GM18861 (cell line): ENCODE results near the gene LARP6.
"Not testable (repeated sequence)": the region's sequence is repeated elsewhere in the genome, so short reads cannot be mapped to it uniquely, and the experiment has no call there.

Source experiments
- ATAC-seq: cut with Tn5 transposase; IDR thresholded peaks from one replicate; pipeline ENCODE4 v1.9.1; 2021; ENCODE audit not compliant: unreplicated experiment

Gene LARP6

DNA sequence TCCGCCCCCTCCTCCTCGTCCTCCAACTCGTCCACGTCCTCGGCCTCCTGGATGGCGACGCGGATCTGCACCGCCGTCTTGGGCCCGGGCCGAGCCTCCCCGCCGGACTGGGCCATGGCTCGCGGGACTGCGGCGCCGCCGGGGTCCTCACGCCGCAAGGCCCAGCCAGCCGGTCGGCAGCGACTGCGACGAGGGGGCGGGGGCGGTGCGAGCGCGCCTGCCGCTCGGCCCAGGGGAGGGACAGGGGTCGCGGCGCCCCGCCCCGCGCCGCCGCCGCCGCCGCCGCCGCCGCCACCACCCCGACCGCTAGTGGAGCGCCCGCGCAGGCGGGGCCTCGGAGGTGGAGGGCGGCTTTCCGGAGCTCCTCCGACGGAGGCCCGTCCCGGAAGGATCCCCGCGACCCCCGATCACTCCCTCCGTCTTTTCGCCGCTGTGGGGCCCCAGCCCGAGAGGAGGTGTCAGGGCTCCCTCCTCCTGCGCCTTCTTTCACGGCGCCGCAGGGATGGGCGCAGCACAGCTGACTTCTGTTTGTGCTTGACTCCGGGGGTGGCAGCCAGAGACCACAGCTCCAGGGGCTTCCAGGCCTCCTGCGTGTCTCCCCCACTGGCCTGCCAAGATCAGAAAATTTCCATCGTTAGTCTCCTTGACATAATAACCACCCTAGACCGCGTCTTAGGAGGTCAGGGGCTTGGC lies at the start of gene LARP6:
TSS of gene LARP6 (minus strand) at position 185 of the 693 bp plus-strand sequence. CDS start at position 116, 69 bp downstream.
- ATAC-seq = no peak

GRCh38 chr15:70902107-70902506 lies 48.1 kb upstream of the LARP6 start:
- no peak for ATAC-seq

DNA sequence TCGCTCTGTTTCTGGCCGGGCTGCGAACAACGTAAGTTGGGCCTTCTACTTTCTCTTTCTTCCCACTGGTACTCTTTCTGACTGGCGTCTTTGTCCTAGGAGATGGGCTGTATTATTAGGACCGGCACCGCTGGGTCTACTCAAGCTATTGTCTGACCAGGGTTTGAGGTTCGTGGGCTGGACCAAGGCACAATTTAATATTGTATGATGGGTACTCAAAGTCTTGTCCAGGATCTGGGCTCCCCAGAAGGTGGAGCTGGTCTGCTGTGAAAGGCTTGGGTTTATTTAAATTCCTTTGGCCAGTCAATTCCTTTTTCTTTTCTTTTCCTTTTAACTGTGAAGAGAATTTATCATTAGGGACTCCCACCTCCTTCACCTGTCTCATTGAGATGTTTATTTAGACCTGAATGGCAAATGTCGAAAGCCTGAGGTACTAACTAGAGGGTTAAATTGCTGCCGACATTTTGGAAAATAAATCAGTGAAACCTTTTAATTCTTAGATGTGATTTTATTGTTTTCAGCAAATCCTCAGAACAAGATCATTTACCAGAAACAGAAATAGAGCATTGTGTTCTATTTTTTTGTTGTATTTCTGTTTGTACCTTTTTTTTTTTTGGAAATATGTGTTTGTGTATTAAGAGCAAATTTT lies 39.1 kb upstream of the LARP6 start:
- ATAC-seq = no peak

DNA sequence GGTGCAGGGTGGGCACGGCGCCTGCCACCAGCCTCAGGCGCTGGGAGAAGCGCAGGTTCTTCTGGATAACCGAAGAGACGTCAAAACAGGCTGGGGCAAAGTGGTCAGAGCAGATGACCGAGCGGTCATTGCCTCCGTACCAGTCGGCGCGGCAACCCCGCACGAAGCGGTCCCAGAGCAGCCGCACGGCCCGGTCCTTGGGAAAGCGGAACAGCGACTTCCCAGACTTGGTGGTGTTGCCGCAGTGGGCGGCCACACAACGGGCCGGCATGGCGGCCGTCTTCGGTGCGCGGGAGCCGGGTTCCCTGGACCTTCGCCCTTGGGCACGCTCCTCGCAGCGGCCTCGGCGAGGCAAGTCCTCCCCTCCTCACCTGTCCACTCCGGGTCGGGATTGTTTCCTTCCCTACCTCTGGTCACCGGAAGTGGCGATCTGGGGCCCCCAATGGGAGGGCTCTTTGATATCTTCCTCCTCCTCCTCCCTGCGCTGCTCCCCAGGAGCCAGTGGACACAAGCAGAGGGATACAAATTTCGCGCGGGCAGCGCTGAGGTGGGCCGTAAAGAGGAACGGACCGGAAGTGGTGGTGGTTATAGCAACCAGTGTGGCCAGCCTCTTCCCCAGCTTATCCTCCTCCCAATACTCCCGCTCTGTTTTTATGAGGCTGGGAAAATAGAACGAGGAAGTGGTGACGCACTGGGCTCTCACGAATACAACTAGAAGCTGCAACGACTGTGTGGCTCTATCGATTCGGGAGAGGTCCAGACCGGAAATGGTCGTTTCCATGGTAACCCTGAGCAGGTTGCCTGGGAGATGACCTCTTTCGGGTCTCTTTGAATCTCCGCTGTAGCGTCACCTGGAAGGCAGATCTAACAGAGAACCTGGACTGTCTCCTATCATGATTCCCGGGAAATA lies 38.3 kb upstream of the LARP6 start, which contains the start of the genes LRRC49 and THAP10:
TSS of gene LRRC49 (plus strand) at position 825 of the 910 bp plus-strand sequence. CDS start at position 894, 69 bp downstream.
TSS of gene THAP10 (minus strand) at position 432 of the 910 bp plus-strand sequence. CDS start at position 271, 161 bp downstream.
- ATAC-seq = peak; percentile 56

DNA sequence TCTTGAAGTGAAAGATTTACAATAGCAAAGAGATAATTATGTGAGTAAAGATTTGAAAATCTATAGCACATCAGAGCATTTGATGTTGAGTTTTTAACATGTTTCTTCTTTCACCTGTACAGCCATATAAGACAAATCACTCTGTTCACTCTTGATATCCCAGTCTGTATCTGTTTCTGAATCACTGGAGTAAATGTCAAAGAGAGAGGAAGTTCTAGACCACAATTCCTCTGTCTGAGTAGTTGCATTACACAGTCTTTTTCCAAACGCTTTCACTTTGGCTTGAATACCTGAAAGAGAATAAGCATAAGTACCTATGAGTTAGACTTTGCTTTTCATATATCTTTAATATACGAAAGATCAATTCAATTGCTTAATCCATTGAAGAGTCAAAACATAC lies 28.4 kb upstream of the LARP6 start:
- ATAC-seq = no peak

- no peak for ATAC-seq
These were observed 26.8 kb upstream of the LARP6 start for GRCh38 chr15:70880781-70881180.

- no peak for ATAC-seq
These were observed 25.4 kb upstream of the LARP6 start for GRCh38 chr15:70879401-70879800.

DNA sequence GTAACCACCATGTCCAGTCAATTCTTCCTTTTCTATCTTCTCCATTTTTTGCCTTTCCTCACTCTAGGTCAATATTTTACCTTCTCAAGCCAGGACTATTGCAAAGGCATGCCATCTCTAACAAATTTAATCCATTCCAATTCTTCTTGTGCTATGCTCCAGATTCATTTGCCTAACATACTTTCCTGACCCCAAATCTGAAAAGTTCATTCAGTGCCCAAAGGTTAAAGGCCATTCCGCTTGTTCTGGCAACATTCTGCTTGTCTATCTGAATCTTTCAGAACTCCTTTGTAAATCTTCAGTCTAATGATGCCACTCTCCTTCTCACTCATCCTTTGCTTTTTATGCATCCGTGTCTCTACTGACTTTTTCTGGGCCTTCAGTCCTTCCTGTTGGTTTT lies 22.7 kb upstream of the LARP6 start:
- no peak for ATAC-seq

DNA sequence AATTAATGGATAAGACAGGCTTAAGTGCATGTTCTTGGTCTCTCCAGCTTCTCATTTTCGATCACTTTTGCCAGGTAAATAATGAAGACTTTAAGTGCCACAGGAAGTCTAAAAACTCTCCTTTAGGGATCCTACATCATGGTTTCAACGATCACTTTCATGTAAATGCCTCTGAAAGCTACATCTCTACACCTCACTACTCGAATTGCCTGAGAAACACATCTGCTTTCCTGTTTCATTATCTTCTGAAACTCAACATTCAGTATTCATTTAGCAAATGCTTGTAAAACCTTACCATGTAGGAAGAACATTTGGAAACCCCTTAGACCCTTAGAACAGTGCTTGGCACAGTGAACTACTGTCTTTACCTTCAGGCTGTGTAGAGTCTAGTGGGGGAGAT lies 22.1 kb upstream of the LARP6 start:
- ATAC-seq = no peak

DNA sequence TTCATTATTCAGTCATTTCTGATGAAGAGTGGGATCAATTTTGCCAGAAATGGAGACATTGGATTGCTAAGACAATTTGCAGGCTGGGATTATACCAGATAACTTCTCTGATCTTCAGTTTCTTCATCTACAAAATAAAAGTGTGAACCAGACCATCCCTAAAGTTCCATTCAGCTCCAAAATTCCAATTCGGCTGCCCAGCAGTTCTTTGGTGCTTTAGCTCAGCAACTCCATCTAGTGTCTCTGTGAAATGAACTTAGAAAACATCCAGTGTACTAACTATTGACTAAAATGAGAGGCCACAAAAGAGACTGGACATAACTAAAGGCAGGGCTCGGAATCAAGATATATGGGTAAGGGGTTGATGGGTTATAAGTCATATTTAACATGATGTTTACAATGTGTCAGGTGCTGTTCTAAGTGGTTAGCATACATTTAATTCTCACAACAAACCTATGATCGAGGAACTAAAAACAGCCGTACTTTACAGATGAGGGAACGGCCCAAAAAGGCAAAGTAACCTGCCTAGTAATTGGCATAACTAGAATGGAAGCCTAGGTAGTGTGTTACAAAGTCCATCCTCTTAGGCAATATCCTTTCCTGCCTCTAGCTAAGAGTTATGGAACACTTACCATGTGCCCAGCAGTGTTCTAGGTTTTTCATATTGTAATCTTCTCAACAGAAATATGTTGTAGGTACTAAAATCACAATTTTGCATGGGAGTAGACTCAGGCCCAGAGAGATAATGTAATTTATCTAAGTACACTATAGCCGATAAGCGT lies 21.2 kb upstream of the LARP6 start:
- ATAC-seq = no peak

- ATAC-seq = no peak
These were observed 19.5 kb upstream of the LARP6 start for GRCh38 chr15:70873232-70874054.

- not testable (repeated sequence) for ATAC-seq
These were observed 17.5 kb upstream of the LARP6 start for GRCh38 chr15:70871490-70871889.

- no peak for ATAC-seq
These were observed 16.1 kb upstream of the LARP6 start for GRCh38 chr15:70870051-70870450.

GRCh38 chr15:70869346-70869745 lies 15.4 kb upstream of the LARP6 start:
- ATAC-seq = no peak

GRCh38 chr15:70867911-70868467 lies 14.0 kb upstream of the LARP6 start:
- no peak for ATAC-seq

- no peak for ATAC-seq
These were observed 13.2 kb upstream of the LARP6 start for GRCh38 chr15:70866982-70867641.

GRCh38 chr15:70863450-70864218 lies 9.7 kb upstream of the LARP6 start:
- ATAC-seq = no peak

- ATAC-seq = no peak
These were observed 6.0 kb upstream of the LARP6 start for GRCh38 chr15:70859998-70860397.
